Measurements from ENCODE around the gene CNGB1.
"Not testable (repeated sequence)": the region's sequence is repeated elsewhere in the genome, so short reads cannot be mapped to it uniquely, and the experiment has no call there.

Gene CNGB1

GRCh38 chr16:57897053-57897784 is 73.7 kb downstream of the CNGB1 start:
- H3K4me3 ChIP-seq (ENCODE audit: low read length), result no peak overlapping the region
- no peak for DNase-seq (ENCODE audit: low read depth, low spot score)

- not testable (repeated sequence) for DNase-seq (ENCODE audit: low read depth, low spot score); H3K4me3 ChIP-seq (ENCODE audit: low read length)
These were observed 75.8 kb downstream of the CNGB1 start for GRCh38 chr16:57895081-57895547.

- no peak overlapping the region for H3K4me3 ChIP-seq (ENCODE audit: low read length)
- DNase-seq (ENCODE audit: low read depth, low spot score), result peak; percentile 55
These were observed 76.4 kb downstream of the CNGB1 start for GRCh38 chr16:57894390-57895080.

- no peak for DNase-seq (ENCODE audit: low read depth, low spot score)
- H3K4me3 ChIP-seq (ENCODE audit: low read length), result no peak overlapping the region
These were observed 77.2 kb downstream of the CNGB1 start for GRCh38 chr16:57893559-57894389.

- H3K4me3 ChIP-seq (ENCODE audit: low read length), result no peak overlapping the region
- no peak for DNase-seq (ENCODE audit: low read depth, low spot score)
These were observed 77.7 kb downstream of the CNGB1 start for GRCh38 chr16:57893217-57893558.

GRCh38 chr16:57892447-57893096 is 78.4 kb downstream of the CNGB1 start:
- H3K4me3 ChIP-seq (ENCODE audit: low read length), result no peak overlapping the region
- no peak for DNase-seq (ENCODE audit: low read depth, low spot score)

- DNase-seq (ENCODE audit: low read depth, low spot score), result no peak
- H3K4me3 ChIP-seq (ENCODE audit: low read length), result no peak overlapping the region
These were observed 78.9 kb downstream of the CNGB1 start for GRCh38 chr16:57892041-57892440.

- DNase-seq (ENCODE audit: low read depth, low spot score), result no peak
- no peak overlapping the region for H3K4me3 ChIP-seq (ENCODE audit: low read length)
These were observed 80.2 kb downstream of the CNGB1 start for GRCh38 chr16:57890752-57891111.

GRCh38 chr16:57889960-57890751 is 80.8 kb downstream of the CNGB1 start:
- DNase-seq (ENCODE audit: low read depth, low spot score), result peak; percentile 80
- H3K4me3 ChIP-seq (ENCODE audit: low read length), result no peak overlapping the region

GRCh38 chr16:57889522-57889921 is 81.4 kb downstream of the CNGB1 start:
- no peak overlapping the region for H3K4me3 ChIP-seq (ENCODE audit: low read length)
- no peak for DNase-seq (ENCODE audit: low read depth, low spot score)

- DNase-seq (ENCODE audit: low read depth, low spot score), result no peak
These were observed 81.8 kb downstream of the CNGB1 start for GRCh38 chr16:57889111-57889510.

GRCh38 chr16:57888128-57888527 is 82.8 kb downstream of the CNGB1 start:
- no peak for DNase-seq (ENCODE audit: low read depth, low spot score)
- no peak overlapping the region for H3K4me3 ChIP-seq (ENCODE audit: low read length)

More at GRCh38 chr16:57889111-57889510, 81.8 kb downstream of the CNGB1 start:
- H3K4me3 ChIP-seq (ENCODE audit: low read length), result no peak overlapping the region

GRCh38 chr16:57887711-57888110 is 83.2 kb downstream of the CNGB1 start:
- no peak overlapping the region for H3K4me3 ChIP-seq (ENCODE audit: low read length)
- DNase-seq (ENCODE audit: low read depth, low spot score), result no peak

- no peak overlapping the region for H3K4me3 ChIP-seq (ENCODE audit: low read length)
- DNase-seq (ENCODE audit: low read depth, low spot score), result no peak
These were observed 84.5 kb downstream of the CNGB1 start for GRCh38 chr16:57886427-57886826.

- H3K4me3 ChIP-seq (ENCODE audit: low read length), result no peak overlapping the region
- DNase-seq (ENCODE audit: low read depth, low spot score), result no peak
These were observed 86.2 kb downstream of the CNGB1 start for GRCh38 chr16:57884655-57885133.

GRCh38 chr16:57883953-57884654 is 86.8 kb downstream of the CNGB1 start:
- no peak for DNase-seq (ENCODE audit: low read depth, low spot score)
- H3K4me3 ChIP-seq (ENCODE audit: low read length), result no peak overlapping the region

GRCh38 chr16:57883480-57883879 is 87.4 kb downstream of the CNGB1 start:
- no peak overlapping the region for H3K4me3 ChIP-seq (ENCODE audit: low read length)

GRCh38 chr16:57882792-57883191 is 88.1 kb downstream of the CNGB1 start:
- no peak overlapping the region for H3K4me3 ChIP-seq (ENCODE audit: low read length)
- DNase-seq (ENCODE audit: low read depth, low spot score), result no peak

More at GRCh38 chr16:57883480-57883879, 87.4 kb downstream of the CNGB1 start:
- DNase-seq (ENCODE audit: low read depth, low spot score), result no peak

All from Jurkat, Clone E6-1 (cell line).